Thoracic aorta (tissue), 2 donors: ENCODE data around the gene ACTRT2. TPM values are rescaled to one million over a fixed set of nuclear protein-coding genes. Genes with fewer than 3 reads are reported as not detected.
A peak's percentile ranks its signal among the peaks of the same experiment; 100 is the strongest.

Experiments used
- ATAC-seq: fragments of 150-250 bp; one replicate; pipeline ENCODE4 v1.8.0; 2017; ENCODE audit warnings: low read depth; ENCODE audit not compliant: insufficient number of reproducible peaks, low FRiP score
- DNase-seq: peaks from one replicate; pipeline ENCODE4 v3.0.0-alpha.2; 2020; ENCODE audit warnings: low spot score
- H3K27ac ChIP-seq, 2 donors: fragments of 200-600 bp; sonication (generic); 1 replicate in 1 of 2; 2 replicates in 1 of 2; pipeline ENCODE4 v1.5.1; 2016; ENCODE audit warnings: mild to moderate bottlenecking in 2 of 2, moderate library complexity in 2 of 2
- H3K27me3 ChIP-seq: fragments of 200-600 bp; sonication (generic); replicated peaks from 2 replicates; pipeline ENCODE4 v1.6.0; 2016; ENCODE audit warnings: mild to moderate bottlenecking; ENCODE audit not compliant: insufficient read depth
- H3K36me3 ChIP-seq: fragments of 200-600 bp; sonication (generic); one replicate; pipeline ENCODE4 v1.5.1; 2016
- H3K4me1 ChIP-seq, 2 donors: fragments of 200-600 bp; sonication (generic); 1 replicate in 1 of 2; 2 replicates in 1 of 2; pipeline versions ENCODE4 v1.5.1 to v1.6.0; 2016; ENCODE audit warnings: low read depth in 2 of 2, mild to moderate bottlenecking in 1 of 2; ENCODE audit not compliant: control insufficient read depth in 1 of 2
- H3K4me3 ChIP-seq: fragments of 200-600 bp; sonication (generic); 2 replicates; pipeline ENCODE4 v1.5.1; 2016; ENCODE audit warnings: mild to moderate bottlenecking
- H3K9me3 ChIP-seq: fragments of 200-600 bp; sonication (generic); 2 replicates; pipeline ENCODE4 v1.5.1; 2016
- CTCF ChIP-seq: fragments of 200-600 bp; sonication (generic); IDR thresholded peaks from one replicate; pipeline ENCODE4 v1.5.1; 2019; ENCODE audit warnings: antibody characterized with exemption
- total RNA-seq, 2 donors: library from RNA; depleted of rRNA; stranded (reverse); fragments of >200 nt; gene quantifications; one replicate each; pipeline versions ENCODE4 v1.1.0 to v1.2.3, GENCODE V29; 2016

The ACTRT2 gene
- total RNA-seq, 2 donors from 2014 or later: not detected

- ATAC-seq: no peak
- no peak for DNase-seq
- Histone ChIP-seq H3K27ac (no peak overlapping the region), H3K9me3 (no peaks in the 10 kb centered on the region), H3K27me3 (no peaks in the 10 kb centered on the region), H3K4me1 (peaks cover 9 to 45% of the 10 kb centered on the region in 2 donors), H3K36me3 (no peaks in the 10 kb centered on the region), H3K4me3 (no peak overlapping the region)
- no peak for TF ChIP-seq CTCF
Observed at GRCh38 chr1:3007298-3008147, 13.7 kb upstream of the ACTRT2 start.

GRCh38 chr1:3009021-3009420, 12.2 kb upstream of the ACTRT2 start:
- H3K4me3 ChIP-seq: no peak overlapping the region
- no peaks in the 10 kb centered on the region for H3K27me3 ChIP-seq
- peaks cover 12 to 45% of the 10 kb centered on the region in 2 donors for H3K4me1 ChIP-seq
- H3K9me3 ChIP-seq: no peaks in the 10 kb centered on the region
- ATAC-seq (no peak), DNase-seq (no peak)
- H3K27ac ChIP-seq: no peak overlapping the region
- no peak for TF ChIP-seq CTCF
- no peaks in the 10 kb centered on the region for H3K36me3 ChIP-seq

- no peak for TF ChIP-seq CTCF
- ATAC-seq (no peak), DNase-seq (no peak)
- Histone ChIP-seq H3K4me1 (peaks cover 12 to 39% of the 10 kb centered on the region in 2 donors), H3K9me3 (no peaks in the 10 kb centered on the region), H3K27ac (no peak overlapping the region), H3K4me3 (no peak overlapping the region), H3K27me3 (no peaks in the 10 kb centered on the region), H3K36me3 (no peaks in the 10 kb centered on the region)
Observed at GRCh38 chr1:3009556-3009955, 11.7 kb upstream of the ACTRT2 start.

GRCh38 chr1:3011127-3011526, 10.1 kb upstream of the ACTRT2 start:
- ATAC-seq (no peak), DNase-seq (no peak)
- H3K4me3 ChIP-seq: no peak overlapping the region
- H3K27me3 ChIP-seq: no peaks in the 10 kb centered on the region
- H3K4me1 ChIP-seq: peaks cover 3 to 24% of the 10 kb centered on the region in 2 donors
- H3K9me3 ChIP-seq: no peaks in the 10 kb centered on the region
- TF ChIP-seq CTCF: no peak
- H3K36me3 ChIP-seq: no peaks in the 10 kb centered on the region
- H3K27ac ChIP-seq: no peak overlapping the region

- Histone ChIP-seq H3K9me3 (no peaks in the 10 kb centered on the region), H3K36me3 (no peaks in the 10 kb centered on the region), H3K4me1 (peaks cover 3 to 17% of the 10 kb centered on the region in 2 donors), H3K27me3 (no peaks in the 10 kb centered on the region), H3K4me3 (peak overlapping the region; percentile 54), H3K27ac (peak overlapping the region in 1 of 2 donors; percentile 5)
- no peak for DNase-seq
- ATAC-seq: no peak
- no peak for TF ChIP-seq CTCF
Observed at GRCh38 chr1:3011631-3012455, 9.4 kb upstream of the ACTRT2 start.
